K562 (cell line): ENCODE measurements around the gene KIF21A. TPM values are rescaled to one million over a fixed set of nuclear protein-coding genes. Genes with fewer than 3 reads are reported as not detected.
A peak's percentile ranks its signal among the peaks of the same experiment; 100 is the strongest.

Experiments
- BRD4 ChIP-seq: fragments of 200-600 bp; sonication (generic); IDR thresholded peaks from 2 replicates; pipeline ENCODE4 v1.6.1; 2017; ENCODE audit warnings: inconsistent platforms
- HDAC1 ChIP-seq, 2 experiments: fragments of 450-650 bp; IDR thresholded peaks; 2 replicates each; pipeline ENCODE4 v1.6.1; 2016 to 2017; ENCODE audit warnings: inconsistent platforms in 1 of 2, mild to moderate bottlenecking in 1 of 2, moderate library complexity in 1 of 2
- HDAC2 ChIP-seq: fragments of 450-650 bp; IDR thresholded peaks from 2 replicates; pipeline ENCODE4 v1.6.1; 2016; ENCODE audit warnings: mild to moderate bottlenecking
- MAFK ChIP-seq: IDR thresholded peaks from 2 replicates; pipeline ENCODE4 v1.6.1; 2011; ENCODE audit warnings: low read length, improper control_type of control experiment
- NFATC3 ChIP-seq: fragments of 450-650 bp; IDR thresholded peaks from 2 replicates; pipeline ENCODE4 v1.6.1; 2017; ENCODE audit warnings: mild to moderate bottlenecking
- NFE2 ChIP-seq: IDR thresholded peaks from 2 replicates; pipeline ENCODE4 v1.6.1; 2014; ENCODE audit warnings: antibody characterized with exemption, low read depth
- POU5F1 ChIP-seq: fragments of 150-350 bp; IDR thresholded peaks from 2 replicates; pipeline ENCODE4 v1.6.1; 2014; ENCODE audit warnings: borderline replicate concordance, low read length, low read depth, mild to moderate bottlenecking; ENCODE audit not compliant: partially characterized antibody
- TCF7 ChIP-seq: sonication (generic); IDR thresholded peaks from 2 replicates; pipeline ENCODE4 v1.6.1; 2016; ENCODE audit warnings: antibody characterized with exemption, borderline replicate concordance
- ZBTB1 ChIP-seq: sonication (generic); formaldehyde crosslinking; IDR thresholded peaks from 2 replicates; pipeline ENCODE4 v1.8.1; 2023; ENCODE audit warnings: missing genetic modification reagents, low read depth, mild to moderate bottlenecking, borderline replicate concordance
- ZFPM2 ChIP-seq: fragments of 250-450 bp; sonication (Bioruptor Pico); IDR thresholded peaks from 2 replicates; pipeline ENCODE4 v1.5.1; 2022; ENCODE audit warnings: mild to moderate bottlenecking
- polyA plus RNA-seq, 8 experiments: library from polyadenylated mRNA; depleted of rRNA in 4 of 8; stranded (reverse) in 5 of 8; unstranded in 3 of 8; fragments of >200 nt; fragmentation: Nextera tagmentation in 2 of 8; fragmentation: Illumina TruSeq in 1 of 8; extraction: Ambion mirVana in 2 of 8; extraction: Trizol in 1 of 8; gene quantifications; 2 replicates each; pipeline versions ENCODE4 v1.2.1 to v1.2.3, GENCODE V29; 2011 to 2014; ENCODE audit warnings: inconsistent platforms in 1 of 8, missing spikeins in 1 of 8
- total RNA-seq, 7 experiments: library from RNA; depleted of rRNA in 6 of 7; stranded (reverse); fragments of >200 nt in 6 of 7; fragmentation: Illumina TruSeq in 2 of 7; extraction: Trizol in 2 of 7; gene quantifications; 2 replicates each; pipeline versions ENCODE4 v1.2.1 to v1.2.3, GENCODE V29; 2011 to 2021; ENCODE audit warnings: low replicate concordance in 1 of 7
- TF ChIP-seq, protein P1 (sequence below), 2 experiments: fragments of 150-350 bp in 1 of 2; IDR thresholded peaks; 2 replicates each; pipeline ENCODE4 v1.6.1; 2012 to 2016; ENCODE audit warnings: low read depth in 2 of 2, low read length in 2 of 2, mild to moderate bottlenecking in 1 of 2, moderate library complexity in 1 of 2
- TF ChIP-seq, protein P2 (sequence below), 2 experiments: IDR thresholded peaks; 2 replicates each; pipeline ENCODE4 v1.6.1; 2012; ENCODE audit warnings: improper control_type of control experiment in 2 of 2, low read depth in 2 of 2, low read length in 2 of 2, borderline replicate concordance in 1 of 2
- TF ChIP-seq, protein P3 (sequence below): fragments of 450-650 bp; IDR thresholded peaks from 2 replicates; pipeline ENCODE4 v1.6.1; 2016; ENCODE audit warnings: antibody characterized with exemption
- TF ChIP-seq, protein P4 (sequence below): IDR thresholded peaks from 2 replicates; pipeline ENCODE4 v1.6.1; 2011; ENCODE audit warnings: borderline replicate concordance, low read depth, mild to moderate bottlenecking, moderate library complexity, low read length; ENCODE audit not compliant: insufficient read depth, poor library complexity, severe bottlenecking
- TF ChIP-seq, protein P5 (sequence below): fragments of 250-450 bp; sonication (Bioruptor Pico); IDR thresholded peaks from 2 replicates; pipeline ENCODE4 v1.5.0; 2021

Gene KIF21A
- total and polyA plus RNA-seq, 9 of the 15 experiments (the other 6 are each of a cell fraction or from before 2014, with no cell fraction given): 17.7 to 45.0 (median 30.3) TPM

DNA sequence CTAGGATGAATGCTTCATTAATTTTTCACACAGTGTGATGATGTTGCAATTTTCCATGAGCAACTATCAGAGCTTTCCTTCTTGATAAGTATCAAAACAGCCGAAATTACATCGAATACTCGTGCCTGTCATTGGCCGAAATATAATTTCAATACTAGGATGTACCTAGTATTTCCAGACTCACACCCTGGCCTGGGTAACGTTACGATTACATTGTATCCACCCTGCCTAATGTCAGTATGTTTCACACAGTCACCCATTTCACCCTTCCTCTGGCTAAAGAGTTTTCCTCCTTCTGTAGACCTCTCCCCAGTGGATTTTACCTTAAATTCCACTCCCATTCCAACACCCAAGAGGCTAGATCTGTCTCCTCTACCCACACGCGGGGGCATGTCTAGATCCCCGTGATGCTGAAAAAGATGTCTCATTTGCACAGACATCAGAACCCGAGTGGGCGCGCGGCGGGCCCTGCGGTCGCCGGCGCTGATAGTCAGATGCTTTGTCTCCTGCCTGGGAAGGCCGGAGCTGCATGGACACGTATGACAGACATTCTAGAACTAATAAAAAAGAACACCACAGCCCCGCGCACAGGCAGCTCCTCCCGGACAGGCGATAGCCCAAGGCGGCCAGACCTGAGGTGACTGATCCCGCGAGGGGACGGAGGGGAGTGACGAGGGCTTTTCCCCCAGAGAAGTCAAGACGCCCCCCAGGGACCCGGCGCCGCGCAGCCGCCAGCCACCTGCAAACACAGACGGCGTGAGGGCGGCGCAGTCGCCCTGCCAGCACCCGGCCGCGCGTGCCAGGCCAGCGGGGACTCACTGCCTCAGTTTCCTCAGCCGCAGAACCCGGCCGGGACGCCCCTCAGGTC, 723 bp downstream of the KIF21A start (continued):
- TF ChIP-seq HDAC1 (IDR thresholded peaks at IDR 0.05) (peak in 1 of 2 experiments; percentile 16; a peak in 1 of 4 replicates), NFE2 (peak; percentile 81), NFATC3 (0 out of 2 replicates have a peak, but pooled peaks have one; percentile 38), POU5F1 (no peak), HDAC2 (0 out of 2 replicates have a peak, but pooled peaks have one; percentile 61), TCF7 (no peak), ZFPM2 (CRISPR knock-in tag) (no peak), MAFK (peak; percentile 54; the same call in 1 of the 2 replicates), ZBTB1 (CRISPR knock-in tag) (0 out of 2 replicates have a peak, but pooled peaks have one; percentile 26), BRD4 (no peak)
- TF ChIP-seq, protein P1, sequence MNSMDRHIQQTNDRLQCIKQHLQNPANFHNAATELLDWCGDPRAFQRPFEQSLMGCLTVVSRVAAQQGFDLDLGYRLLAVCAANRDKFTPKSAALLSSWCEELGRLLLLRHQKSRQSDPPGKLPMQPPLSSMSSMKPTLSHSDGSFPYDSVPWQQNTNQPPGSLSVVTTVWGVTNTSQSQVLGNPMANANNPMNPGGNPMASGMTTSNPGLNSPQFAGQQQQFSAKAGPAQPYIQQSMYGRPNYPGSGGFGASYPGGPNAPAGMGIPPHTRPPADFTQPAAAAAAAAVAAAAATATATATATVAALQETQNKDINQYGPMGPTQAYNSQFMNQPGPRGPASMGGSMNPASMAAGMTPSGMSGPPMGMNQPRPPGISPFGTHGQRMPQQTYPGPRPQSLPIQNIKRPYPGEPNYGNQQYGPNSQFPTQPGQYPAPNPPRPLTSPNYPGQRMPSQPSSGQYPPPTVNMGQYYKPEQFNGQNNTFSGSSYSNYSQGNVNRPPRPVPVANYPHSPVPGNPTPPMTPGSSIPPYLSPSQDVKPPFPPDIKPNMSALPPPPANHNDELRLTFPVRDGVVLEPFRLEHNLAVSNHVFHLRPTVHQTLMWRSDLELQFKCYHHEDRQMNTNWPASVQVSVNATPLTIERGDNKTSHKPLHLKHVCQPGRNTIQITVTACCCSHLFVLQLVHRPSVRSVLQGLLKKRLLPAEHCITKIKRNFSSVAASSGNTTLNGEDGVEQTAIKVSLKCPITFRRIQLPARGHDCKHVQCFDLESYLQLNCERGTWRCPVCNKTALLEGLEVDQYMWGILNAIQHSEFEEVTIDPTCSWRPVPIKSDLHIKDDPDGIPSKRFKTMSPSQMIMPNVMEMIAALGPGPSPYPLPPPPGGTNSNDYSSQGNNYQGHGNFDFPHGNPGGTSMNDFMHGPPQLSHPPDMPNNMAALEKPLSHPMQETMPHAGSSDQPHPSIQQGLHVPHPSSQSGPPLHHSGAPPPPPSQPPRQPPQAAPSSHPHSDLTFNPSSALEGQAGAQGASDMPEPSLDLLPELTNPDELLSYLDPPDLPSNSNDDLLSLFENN (IDR thresholded peaks at IDR 0.05; ENCODE audit: low read depth in 2 of 2, low read length in 2 of 2): peak in 1 of 2 experiments; percentile 36; a peak in 1 of 4 replicates
- TF ChIP-seq, protein P2, sequence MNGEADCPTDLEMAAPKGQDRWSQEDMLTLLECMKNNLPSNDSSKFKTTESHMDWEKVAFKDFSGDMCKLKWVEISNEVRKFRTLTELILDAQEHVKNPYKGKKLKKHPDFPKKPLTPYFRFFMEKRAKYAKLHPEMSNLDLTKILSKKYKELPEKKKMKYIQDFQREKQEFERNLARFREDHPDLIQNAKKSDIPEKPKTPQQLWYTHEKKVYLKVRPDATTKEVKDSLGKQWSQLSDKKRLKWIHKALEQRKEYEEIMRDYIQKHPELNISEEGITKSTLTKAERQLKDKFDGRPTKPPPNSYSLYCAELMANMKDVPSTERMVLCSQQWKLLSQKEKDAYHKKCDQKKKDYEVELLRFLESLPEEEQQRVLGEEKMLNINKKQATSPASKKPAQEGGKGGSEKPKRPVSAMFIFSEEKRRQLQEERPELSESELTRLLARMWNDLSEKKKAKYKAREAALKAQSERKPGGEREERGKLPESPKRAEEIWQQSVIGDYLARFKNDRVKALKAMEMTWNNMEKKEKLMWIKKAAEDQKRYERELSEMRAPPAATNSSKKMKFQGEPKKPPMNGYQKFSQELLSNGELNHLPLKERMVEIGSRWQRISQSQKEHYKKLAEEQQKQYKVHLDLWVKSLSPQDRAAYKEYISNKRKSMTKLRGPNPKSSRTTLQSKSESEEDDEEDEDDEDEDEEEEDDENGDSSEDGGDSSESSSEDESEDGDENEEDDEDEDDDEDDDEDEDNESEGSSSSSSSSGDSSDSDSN (IDR thresholded peaks at IDR 0.05; ENCODE audit: borderline replicate concordance in 1 of 2, low read depth in 2 of 2, low read length in 2 of 2): peak; percentile 27 to 73; a peak in 2 of 4 replicates
- TF ChIP-seq, protein P3, sequence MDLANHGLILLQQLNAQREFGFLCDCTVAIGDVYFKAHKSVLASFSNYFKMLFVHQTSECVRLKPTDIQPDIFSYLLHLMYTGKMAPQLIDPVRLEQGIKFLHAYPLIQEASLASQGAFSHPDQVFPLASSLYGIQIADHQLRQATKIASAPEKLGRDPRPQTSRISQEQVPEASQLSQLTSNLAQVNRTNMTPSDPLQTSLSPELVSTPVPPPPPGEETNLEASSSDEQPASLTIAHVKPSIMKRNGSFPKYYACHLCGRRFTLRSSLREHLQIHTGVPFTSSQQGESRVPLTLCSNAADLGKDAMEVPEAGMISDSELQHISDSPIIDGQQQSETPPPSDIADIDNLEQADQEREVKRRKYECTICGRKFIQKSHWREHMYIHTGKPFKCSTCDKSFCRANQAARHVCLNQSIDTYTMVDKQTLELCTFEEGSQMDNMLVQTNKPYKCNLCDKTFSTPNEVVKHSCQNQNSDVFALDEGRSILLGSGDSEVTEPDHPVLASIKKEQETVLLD: 0 out of 2 replicates have a peak, but pooled peaks have one; percentile 50
- TF ChIP-seq, protein P4, sequence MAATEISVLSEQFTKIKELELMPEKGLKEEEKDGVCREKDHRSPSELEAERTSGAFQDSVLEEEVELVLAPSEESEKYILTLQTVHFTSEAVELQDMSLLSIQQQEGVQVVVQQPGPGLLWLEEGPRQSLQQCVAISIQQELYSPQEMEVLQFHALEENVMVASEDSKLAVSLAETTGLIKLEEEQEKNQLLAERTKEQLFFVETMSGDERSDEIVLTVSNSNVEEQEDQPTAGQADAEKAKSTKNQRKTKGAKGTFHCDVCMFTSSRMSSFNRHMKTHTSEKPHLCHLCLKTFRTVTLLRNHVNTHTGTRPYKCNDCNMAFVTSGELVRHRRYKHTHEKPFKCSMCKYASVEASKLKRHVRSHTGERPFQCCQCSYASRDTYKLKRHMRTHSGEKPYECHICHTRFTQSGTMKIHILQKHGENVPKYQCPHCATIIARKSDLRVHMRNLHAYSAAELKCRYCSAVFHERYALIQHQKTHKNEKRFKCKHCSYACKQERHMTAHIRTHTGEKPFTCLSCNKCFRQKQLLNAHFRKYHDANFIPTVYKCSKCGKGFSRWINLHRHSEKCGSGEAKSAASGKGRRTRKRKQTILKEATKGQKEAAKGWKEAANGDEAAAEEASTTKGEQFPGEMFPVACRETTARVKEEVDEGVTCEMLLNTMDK: peak; percentile 40
- TF ChIP-seq, protein P5, sequence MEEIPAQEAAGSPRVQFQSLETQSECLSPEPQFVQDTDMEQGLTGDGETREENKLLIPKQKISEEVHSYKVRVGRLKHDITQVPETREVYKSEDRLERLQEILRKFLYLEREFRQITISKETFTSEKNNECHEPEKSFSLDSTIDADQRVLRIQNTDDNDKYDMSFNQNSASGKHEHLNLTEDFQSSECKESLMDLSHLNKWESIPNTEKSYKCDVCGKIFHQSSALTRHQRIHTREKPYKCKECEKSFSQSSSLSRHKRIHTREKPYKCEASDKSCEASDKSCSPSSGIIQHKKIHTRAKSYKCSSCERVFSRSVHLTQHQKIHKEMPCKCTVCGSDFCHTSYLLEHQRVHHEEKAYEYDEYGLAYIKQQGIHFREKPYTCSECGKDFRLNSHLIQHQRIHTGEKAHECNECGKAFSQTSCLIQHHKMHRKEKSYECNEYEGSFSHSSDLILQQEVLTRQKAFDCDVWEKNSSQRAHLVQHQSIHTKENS: no peak
